NCI-H146 treated with DMSO at 0.1 percent for 48 hours (cell line): ENCODE measurements around the gene CCDC9B.

Experiments used
- DNase-seq: peaks from one replicate; lab custom pipeline; 2025; ENCODE audit not compliant: unreplicated experiment; lab: John Stamatoyannopoulos, UW

The CCDC9B gene

GRCh38 chr15:40293905-40294895, 46.5 kb downstream of the CCDC9B start:
- DNase-seq = no peak

- no peak for DNase-seq
Measured at GRCh38 chr15:40293006-40293405, 47.7 kb downstream of the CCDC9B start.

GRCh38 chr15:40292246-40292645, 48.5 kb downstream of the CCDC9B start:
- DNase-seq = no peak

GRCh38 chr15:40290918-40291574, 49.7 kb downstream of the CCDC9B start:
- DNase-seq = no peak

- no peak for DNase-seq
Measured at GRCh38 chr15:40290545-40290917, 50.2 kb downstream of the CCDC9B start.

- no peak for DNase-seq
Measured at GRCh38 chr15:40289140-40289775, 51.5 kb downstream of the CCDC9B start.

GRCh38 chr15:40287968-40288367, 52.8 kb downstream of the CCDC9B start:
- no peak for DNase-seq

- no peak for DNase-seq
Measured at GRCh38 chr15:40287505-40287904, 53.2 kb downstream of the CCDC9B start.

- DNase-seq = no peak
Measured at GRCh38 chr15:40286794-40287193, 53.9 kb downstream of the CCDC9B start.

- DNase-seq = no peak
Measured at GRCh38 chr15:40286061-40286532, 54.6 kb downstream of the CCDC9B start.

- no peak for DNase-seq
Measured at GRCh38 chr15:40285554-40286011, 55.2 kb downstream of the CCDC9B start.

- DNase-seq = no peak
Measured at GRCh38 chr15:40285151-40285550, 55.6 kb downstream of the CCDC9B start.

- no peak for DNase-seq
Measured at GRCh38 chr15:40283615-40284300, 57.0 kb downstream of the CCDC9B start.

GRCh38 chr15:40282869-40283614, 57.7 kb downstream of the CCDC9B start, which contains the start of gene ANKRD63:
ANKRD63 (minus strand) TSS chr15:40283064; CDS start chr15:40282586, 478 bp downstream.
- no peak for DNase-seq

GRCh38 chr15:40282147-40282868, 58.4 kb downstream of the CCDC9B start:
- DNase-seq = peak; percentile 17

- DNase-seq = no peak
Measured at GRCh38 chr15:40281801-40282146, 59.0 kb downstream of the CCDC9B start.
